NT2/D1 (cell line): ENCODE results near the gene PRKCG.

Experiments
- DNase-seq: peaks from one replicate; pipeline ENCODE4 v3.0.0-alpha.2; 2011; ENCODE audit warnings: low read depth, low spot score
- H3K27me3 ChIP-seq: 2 replicates; pipeline ENCODE4 v1.6.0; 2011; ENCODE audit warnings: mild to moderate bottlenecking; ENCODE audit not compliant: insufficient read length, insufficient read depth
- H3K36me3 ChIP-seq: 2 replicates; pipeline ENCODE4 v1.6.1; 2011; ENCODE audit warnings: mild to moderate bottlenecking, low read length, mixed read lengths; ENCODE audit not compliant: insufficient read depth, insufficient read length
- H3K4me1 ChIP-seq: 2 replicates; pipeline ENCODE4 v1.5.1; 2011; ENCODE audit not compliant: insufficient read depth, insufficient read length
- H3K4me3 ChIP-seq: 2 replicates; pipeline ENCODE4 v1.5.1; 2011; ENCODE audit warnings: low read depth; ENCODE audit not compliant: insufficient read length
- H3K9ac ChIP-seq: 2 replicates; pipeline ENCODE4 v1.6.0; 2011; ENCODE audit warnings: low read depth; ENCODE audit not compliant: insufficient read length
- H3K9me3 ChIP-seq: 2 replicates; pipeline ENCODE4 v1.5.1; 2011; ENCODE audit warnings: mild to moderate bottlenecking, low read length; ENCODE audit not compliant: insufficient read depth
- SUZ12 ChIP-seq: IDR thresholded peaks from 2 replicates; pipeline ENCODE4 v1.6.1; 2011; ENCODE audit not compliant: insufficient read length, insufficient read depth; ENCODE audit errors: extremely low read depth
- YY1 ChIP-seq: IDR thresholded peaks from 2 replicates; pipeline ENCODE4 v1.6.1; 2011; ENCODE audit not compliant: insufficient read length, insufficient read depth
- ZNF274 ChIP-seq: IDR thresholded peaks from 2 replicates; pipeline ENCODE4 v1.6.1; 2011; ENCODE audit warnings: mild to moderate bottlenecking, low read depth, low read length

Gene PRKCG

GRCh38 chr19:53900191-53900860 lies 18.3 kb downstream of the PRKCG start:
- Histone ChIP-seq H3K9ac (no peak overlapping the region), H3K36me3 (no peaks in the 10 kb centered on the region), H3K4me3 (no peak overlapping the region), H3K9me3 (no peaks in the 10 kb centered on the region), H3K27me3 (peaks cover 10% of the 10 kb centered on the region), H3K4me1 (peaks cover 11% of the 10 kb centered on the region)
- TF ChIP-seq ZNF274 = no peak
- no peak for TF ChIP-seq SUZ12
- TF ChIP-seq YY1 = no peak
- no peak for DNase-seq

GRCh38 chr19:53903055-53903680 lies 21.2 kb downstream of the PRKCG start:
- no peak overlapping the region for H3K4me3 ChIP-seq

GRCh38 chr19:53904909-53905308 lies 22.9 kb downstream of the PRKCG start:
- Histone ChIP-seq H3K4me1 (no peaks in the 10 kb centered on the region), H3K36me3 (no peaks in the 10 kb centered on the region), H3K9me3 (no peaks in the 10 kb centered on the region), H3K9ac (no peak overlapping the region), H3K4me3 (no peak overlapping the region), H3K27me3 (peaks cover 37% of the 10 kb centered on the region)
- DNase-seq = no peak
- TF ChIP-seq YY1 = no peak
- no peak for TF ChIP-seq ZNF274
- no peak for TF ChIP-seq SUZ12

More at GRCh38 chr19:53903055-53903680, 21.2 kb downstream of the PRKCG start:
- Histone ChIP-seq H3K4me1 (peaks cover under 1% of the 10 kb centered on the region), H3K27me3 (peaks cover 32% of the 10 kb centered on the region), H3K9ac (no peak overlapping the region), H3K9me3 (no peaks in the 10 kb centered on the region), H3K36me3 (no peaks in the 10 kb centered on the region)
- DNase-seq = no peak
- TF ChIP-seq YY1 = no peak
- TF ChIP-seq ZNF274 = no peak
- TF ChIP-seq SUZ12 = no peak

GRCh38 chr19:53905787-53906186 lies 23.8 kb downstream of the PRKCG start:
- no peak overlapping the region for H3K9ac ChIP-seq
- TF ChIP-seq ZNF274 = no peak
- no peak for TF ChIP-seq SUZ12
- no peak for TF ChIP-seq YY1
- no peak overlapping the region for H3K4me3 ChIP-seq
- H3K36me3 ChIP-seq = no peaks in the 10 kb centered on the region
- no peaks in the 10 kb centered on the region for H3K4me1 ChIP-seq
- no peaks in the 10 kb centered on the region for H3K9me3 ChIP-seq
- peaks cover 39% of the 10 kb centered on the region for H3K27me3 ChIP-seq
- DNase-seq = no peak

GRCh38 chr19:53906211-53907192 lies 24.5 kb downstream of the PRKCG start:
- H3K9me3 ChIP-seq = no peaks in the 10 kb centered on the region
- H3K9ac ChIP-seq = peak overlapping the region; percentile 15
- TF ChIP-seq YY1 = no peak
- TF ChIP-seq SUZ12 = peak; percentile 41
- H3K4me1 ChIP-seq = no peaks in the 10 kb centered on the region
- DNase-seq = no peak
- peak overlapping the region; percentile 61 for H3K4me3 ChIP-seq
- H3K36me3 ChIP-seq = no peaks in the 10 kb centered on the region
- peaks cover 44% of the 10 kb centered on the region for H3K27me3 ChIP-seq

GRCh38 chr19:53907193-53907581 lies 25.2 kb downstream of the PRKCG start:
- Histone ChIP-seq H3K9me3 (no peaks in the 10 kb centered on the region), H3K4me3 (peak overlapping the region; percentile 61), H3K9ac (peak overlapping the region; percentile 80), H3K36me3 (no peaks in the 10 kb centered on the region), H3K4me1 (no peaks in the 10 kb centered on the region), H3K27me3 (peaks cover 47% of the 10 kb centered on the region)
- TF ChIP-seq ZNF274 (no peak), SUZ12 (no peak), YY1 (no peak)
- no peak for DNase-seq
